Stimulated activated CD4-positive, alpha-beta T cell treated with anti-CD3 and anti-CD28 coated beads, Interleukin-2, amount 100 ng/mL, for 48 hours (primary cell): ENCODE measurements around the gene RHOT2.
"Not testable (repeated sequence)": the region's sequence is repeated elsewhere in the genome, so short reads cannot be mapped to it uniquely, and the experiment has no call there.

ENCODE experiments used
- DNase-seq, 2 donors: peaks; one replicate each; pipeline ENCODE4 v3.0.0-alpha.2; 2020

RHOT2 gene

GRCh38 chr16:682493-683395, 14.8 kb downstream of the RHOT2 start:
- DNase-seq, result no peak

- no peak for DNase-seq
Measured at GRCh38 chr16:683396-684070, 15.6 kb downstream of the RHOT2 start.

- DNase-seq, result peak; percentile 95 to 97
Measured at GRCh38 chr16:684071-684794, 16.3 kb downstream of the RHOT2 start, which contains the start of gene JMJD8. TSS of gene JMJD8 (minus strand) at chr16:684334. CDS start at chr16:684319, 15 bp downstream.

GRCh38 chr16:684961-685696, 17.2 kb downstream of the RHOT2 start:
- no peak for DNase-seq

GRCh38 chr16:685967-686366, 18.0 kb downstream of the RHOT2 start:
- no peak for DNase-seq

- DNase-seq, result no peak
Measured at GRCh38 chr16:686459-687260, 18.7 kb downstream of the RHOT2 start.

GRCh38 chr16:687499-687898, 19.6 kb downstream of the RHOT2 start:
- no peak for DNase-seq

GRCh38 chr16:689175-689897, 21.4 kb downstream of the RHOT2 start:
- DNase-seq, result no peak

GRCh38 chr16:691242-691641, 23.3 kb downstream of the RHOT2 start:
- DNase-seq, result not testable (repeated sequence)

GRCh38 chr16:692356-693108, 24.6 kb downstream of the RHOT2 start:
- DNase-seq, result no peak

GRCh38 chr16:693364-693763, 25.4 kb downstream of the RHOT2 start:
- no peak for DNase-seq

- DNase-seq, result no peak
Measured at GRCh38 chr16:693766-694165, 25.8 kb downstream of the RHOT2 start.

GRCh38 chr16:694187-694862, 26.4 kb downstream of the RHOT2 start:
- no peak for DNase-seq

- DNase-seq, result no peak
Measured at GRCh38 chr16:694863-695354, 27.0 kb downstream of the RHOT2 start.

- DNase-seq, result peak; percentile 57 to 69
Measured at GRCh38 chr16:695355-696089, 27.6 kb downstream of the RHOT2 start.

GRCh38 chr16:698911-699671, 31.2 kb downstream of the RHOT2 start:
- no peak for DNase-seq

GRCh38 chr16:700684-701584, 33.0 kb downstream of the RHOT2 start:
- DNase-seq, result peak in 1 of 2 donors; percentile 51
